ENCODE measurements around the gene CRTAP.
"Not testable (repeated sequence)": the region's sequence is repeated elsewhere in the genome, so short reads cannot be mapped to it uniquely, and the experiment has no call there.

CRTAP gene

DNA sequence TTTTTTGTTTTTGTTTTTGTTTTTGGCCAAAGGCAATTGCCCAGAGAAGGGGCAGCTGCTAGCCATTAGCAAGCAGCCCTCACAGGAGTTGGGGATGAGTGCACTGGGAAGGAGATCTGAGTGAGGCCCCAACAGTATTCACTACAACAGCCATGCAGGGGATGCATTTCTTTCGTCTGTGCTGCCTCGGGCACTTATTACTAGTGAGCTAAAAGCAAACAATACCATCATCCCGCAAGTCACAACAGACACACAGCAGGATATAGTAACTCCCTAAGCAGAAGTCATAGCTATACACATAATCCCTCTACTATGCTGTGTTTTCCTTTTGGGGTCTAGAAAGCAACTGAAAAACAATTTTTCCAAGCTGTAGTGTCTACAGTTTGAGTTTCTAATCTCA, 27.2 kb downstream of the CRTAP start:
- DNase-seq (ENCODE audit: low read depth): no peak

DNA sequence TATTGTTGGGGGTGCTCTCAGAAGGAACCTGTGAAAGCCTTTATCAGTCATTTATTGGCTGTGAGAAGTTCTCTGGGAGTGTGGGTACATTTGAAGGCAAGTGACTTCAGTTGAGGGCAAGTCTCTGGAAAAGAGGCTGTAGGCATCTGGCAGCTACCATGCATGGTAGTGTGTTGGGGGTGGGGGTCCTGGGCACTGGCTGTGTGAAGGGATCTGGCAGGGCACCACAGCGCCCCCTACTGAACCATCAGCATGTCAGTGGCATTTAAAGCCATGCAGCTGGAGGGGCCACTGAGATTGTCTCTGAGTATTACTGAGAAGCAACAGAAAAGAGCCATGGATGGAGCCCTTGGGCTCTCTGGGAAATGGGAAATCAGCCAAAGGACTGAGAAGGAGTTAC, 30.6 kb downstream of the CRTAP start:
- no peak for DNase-seq (ENCODE audit: low read depth)

DNA sequence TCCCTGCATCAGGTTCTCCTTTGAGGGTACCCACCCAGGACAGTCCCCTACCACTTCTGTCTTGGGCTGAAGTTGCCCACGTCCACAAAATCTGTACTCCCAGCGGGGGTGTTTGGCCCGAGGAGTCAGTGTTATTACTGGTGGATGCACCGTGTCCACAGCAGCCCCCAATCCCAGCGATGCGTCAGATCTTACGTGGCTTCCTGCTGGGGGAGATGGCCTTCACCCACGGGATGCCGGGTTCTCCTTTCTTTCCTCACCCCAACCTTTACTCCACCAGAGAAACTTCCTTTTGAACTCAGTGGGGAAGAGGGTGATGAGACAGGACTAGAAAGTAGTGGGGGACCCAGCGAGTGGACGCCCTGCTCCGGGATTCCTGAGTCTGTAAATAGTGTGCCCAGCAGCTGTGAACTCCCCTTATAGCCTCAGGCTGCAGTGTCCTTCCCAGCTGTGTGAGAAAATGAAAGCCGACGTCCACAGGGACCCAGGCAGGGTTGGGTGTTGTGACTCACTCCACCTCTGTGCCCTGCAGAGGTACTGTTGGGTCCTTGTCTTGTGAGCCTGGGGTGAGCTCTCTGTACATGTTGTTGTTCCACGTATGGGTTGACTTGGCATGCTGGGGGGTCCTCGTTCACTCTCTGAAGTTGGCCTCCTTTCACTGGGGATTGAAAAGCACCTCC, 31.5 kb downstream of the CRTAP start:
- no peak for DNase-seq (ENCODE audit: low read depth)

DNA sequence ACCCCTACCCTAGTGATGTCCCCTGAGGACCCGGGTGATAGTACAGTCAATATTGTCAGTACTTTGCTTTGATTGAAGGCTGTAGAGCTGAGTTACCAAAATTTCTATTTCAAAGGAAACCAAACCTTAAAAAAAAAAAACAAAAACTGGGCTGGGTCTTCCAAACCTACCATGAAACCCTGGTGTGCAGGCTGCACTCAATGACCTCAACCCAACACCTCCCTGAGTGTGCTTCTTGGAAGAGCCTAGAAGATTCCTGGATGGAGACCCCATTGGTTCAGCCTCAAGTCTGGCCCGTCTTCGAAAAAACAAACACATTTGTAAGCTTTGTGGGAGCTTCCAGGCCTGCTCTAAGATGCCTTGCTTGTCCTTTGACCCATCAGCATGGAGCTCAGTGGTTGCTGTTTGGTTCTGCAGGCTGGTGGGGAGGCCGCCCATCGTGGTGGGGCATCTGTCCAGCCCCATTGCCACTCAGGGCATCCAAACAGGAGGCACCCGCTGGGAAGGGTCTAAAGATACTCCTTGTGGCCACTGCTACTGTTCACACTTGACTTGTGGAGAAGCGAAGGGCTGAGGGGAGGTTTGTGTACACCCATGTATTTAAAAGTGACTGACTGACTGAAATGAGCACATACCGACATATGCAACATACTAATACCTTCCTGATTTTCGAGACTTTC, 32.2 kb downstream of the CRTAP start:
- DNase-seq (ENCODE audit: low read depth): no peak

DNA sequence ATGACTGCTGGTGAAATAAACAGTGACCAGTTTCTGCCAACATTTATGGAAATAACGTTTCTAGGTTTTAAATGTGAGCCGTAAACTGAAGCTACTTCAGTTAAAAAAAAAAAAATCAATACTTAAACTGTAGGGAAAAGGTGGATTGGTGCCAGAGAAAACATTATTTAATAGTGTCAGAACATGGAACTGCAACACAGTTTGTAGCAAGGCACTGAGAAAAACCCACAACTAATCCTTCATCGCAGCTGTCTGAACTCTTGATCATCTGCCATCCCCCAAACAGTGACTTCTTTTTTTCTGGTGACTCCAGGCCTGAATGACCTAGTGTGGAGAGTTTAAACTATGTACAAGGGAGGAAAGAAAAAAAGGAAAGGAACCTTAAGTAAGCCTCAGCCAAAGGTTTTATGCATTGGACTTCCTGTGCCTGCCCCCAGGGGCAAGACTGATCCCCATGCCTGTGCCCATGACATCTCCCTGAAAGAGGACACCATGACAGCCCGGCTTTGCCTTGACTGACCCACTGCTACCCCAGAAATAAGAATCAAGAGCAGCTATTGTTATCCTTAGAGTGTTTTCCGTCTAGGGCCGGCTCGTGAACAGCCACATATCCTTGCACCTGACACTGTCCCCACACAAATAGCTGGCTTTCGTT, 33.1 kb downstream of the CRTAP start:
- no peak for DNase-seq (ENCODE audit: low read depth)

DNA sequence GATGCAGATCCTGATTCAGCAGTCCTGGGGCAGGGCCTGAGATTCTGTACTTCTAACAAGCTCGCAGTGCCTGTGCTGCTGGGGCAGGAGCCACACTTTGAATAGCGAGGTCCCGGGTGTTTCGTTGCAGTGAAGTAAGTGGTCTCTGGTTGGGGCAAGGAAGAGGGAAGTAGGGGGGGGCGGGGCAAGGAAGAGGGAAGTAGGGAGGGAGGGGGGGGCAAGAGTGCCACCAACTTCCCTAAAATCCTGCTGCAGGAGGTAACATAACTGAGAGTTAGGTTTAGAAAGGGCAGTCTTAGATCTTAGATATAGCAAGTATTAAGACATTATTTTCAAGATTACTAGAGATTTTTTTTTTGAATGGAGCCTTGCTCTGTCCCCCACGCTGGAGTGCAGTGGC, 35.5 kb downstream of the CRTAP start:
- no peak for DNase-seq (ENCODE audit: low read depth)

DNA sequence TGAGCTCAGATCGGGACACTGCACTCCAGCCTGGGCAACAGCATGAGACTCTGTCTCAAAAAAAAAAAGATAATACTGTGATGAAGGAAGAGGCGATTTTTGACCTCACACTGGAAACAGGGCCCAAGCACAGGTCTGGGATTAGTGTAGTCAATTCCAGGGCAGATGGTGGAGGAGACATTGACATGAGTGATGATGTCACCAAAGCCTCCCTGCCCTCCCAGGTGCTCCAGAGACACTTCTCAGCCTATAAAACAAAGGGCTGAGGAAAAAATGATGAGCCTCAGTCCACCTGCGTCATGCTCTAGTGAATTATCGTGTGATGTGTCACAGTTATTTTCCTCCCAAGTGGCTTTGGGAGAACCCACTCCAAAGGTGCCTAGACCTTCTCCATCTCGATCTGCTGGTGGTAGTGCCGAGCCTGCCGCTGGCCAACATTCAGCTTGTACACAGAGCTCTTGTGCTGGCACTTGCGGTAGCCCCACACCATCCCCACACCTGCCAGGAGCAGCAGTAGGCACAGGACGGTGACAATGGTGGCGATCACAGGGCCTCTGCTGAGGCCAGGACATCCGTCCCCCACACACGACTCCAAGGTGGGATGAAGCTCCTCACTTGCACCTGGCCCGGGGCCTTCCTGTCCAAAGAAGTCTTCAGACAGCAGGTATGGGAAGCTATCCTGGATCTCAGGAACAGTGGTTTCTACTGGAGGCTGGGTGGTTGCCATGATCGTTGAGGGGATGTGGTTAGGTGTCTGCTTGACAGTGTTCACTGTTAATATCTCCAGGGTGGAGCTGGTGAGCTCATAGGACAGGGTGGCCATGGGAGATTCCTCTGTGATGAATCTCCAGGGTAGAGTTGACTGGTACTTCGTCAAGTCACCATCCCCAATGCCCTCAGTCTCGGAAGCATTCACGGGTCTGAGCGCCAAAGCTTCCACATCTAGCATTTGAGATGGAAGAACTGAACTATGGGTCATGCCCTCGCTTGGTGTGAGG, 38.8 kb downstream of the CRTAP start:
- no peak for DNase-seq (ENCODE audit: low read depth)

DNA sequence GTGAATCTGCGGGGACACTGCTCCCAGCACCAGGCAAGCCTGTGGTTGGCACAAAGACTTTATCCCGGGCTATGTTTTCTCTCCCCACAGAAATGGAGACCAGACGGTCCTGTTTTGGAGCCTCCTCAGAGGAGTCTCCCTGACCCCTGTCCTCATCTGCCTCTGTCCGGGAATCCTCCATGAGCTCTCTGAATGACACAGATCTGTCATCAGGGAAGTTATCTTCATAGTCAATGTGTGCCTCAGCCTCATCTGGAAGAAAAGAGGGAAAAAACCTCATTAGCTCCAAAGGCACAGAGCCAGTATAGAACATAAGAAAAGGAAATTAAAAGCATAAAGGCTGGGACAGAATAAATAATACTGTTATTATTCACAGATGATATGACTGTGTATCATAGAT, 40.0 kb downstream of the CRTAP start:
- DNase-seq (ENCODE audit: low read depth): no peak

DNA sequence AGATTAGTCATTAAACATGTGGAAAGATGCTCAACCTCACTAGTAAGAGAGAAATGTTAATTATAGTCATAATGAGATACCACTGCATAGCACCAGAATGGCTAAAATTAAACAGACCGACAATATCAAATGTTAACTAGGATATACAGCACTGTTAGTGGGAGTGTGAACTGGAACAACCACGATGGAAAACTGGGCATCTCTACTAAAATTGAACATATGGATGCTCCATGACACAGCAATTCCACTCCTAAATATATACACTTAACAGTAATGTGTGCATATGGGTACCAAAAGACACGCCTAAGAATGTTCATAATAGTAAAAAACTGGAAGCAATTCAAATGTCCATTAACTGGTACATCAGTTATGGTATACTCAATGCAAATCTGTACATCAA, 41.5 kb downstream of the CRTAP start:
- DNase-seq (ENCODE audit: low read depth): no peak

DNA sequence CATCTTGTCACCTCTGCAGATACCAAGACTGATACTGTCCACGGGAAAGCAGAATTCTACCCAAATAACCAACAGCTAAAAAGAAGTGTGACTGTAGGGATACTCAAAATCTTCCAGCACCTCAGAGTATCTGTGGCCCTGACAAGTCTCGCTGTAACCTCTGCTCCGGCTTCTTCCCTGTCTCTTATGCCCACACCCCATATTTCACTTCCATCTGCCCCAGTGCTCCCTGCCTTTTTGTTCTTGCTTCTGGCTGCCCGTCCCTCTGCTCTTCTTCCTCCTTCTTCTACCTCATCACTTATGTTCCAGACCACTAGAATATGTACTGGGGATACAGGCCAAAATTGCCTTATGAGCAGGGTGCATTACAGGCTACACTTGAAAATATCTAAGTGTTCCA, 45.4 kb downstream of the CRTAP start:
- no peak for DNase-seq (ENCODE audit: low read depth)

DNA sequence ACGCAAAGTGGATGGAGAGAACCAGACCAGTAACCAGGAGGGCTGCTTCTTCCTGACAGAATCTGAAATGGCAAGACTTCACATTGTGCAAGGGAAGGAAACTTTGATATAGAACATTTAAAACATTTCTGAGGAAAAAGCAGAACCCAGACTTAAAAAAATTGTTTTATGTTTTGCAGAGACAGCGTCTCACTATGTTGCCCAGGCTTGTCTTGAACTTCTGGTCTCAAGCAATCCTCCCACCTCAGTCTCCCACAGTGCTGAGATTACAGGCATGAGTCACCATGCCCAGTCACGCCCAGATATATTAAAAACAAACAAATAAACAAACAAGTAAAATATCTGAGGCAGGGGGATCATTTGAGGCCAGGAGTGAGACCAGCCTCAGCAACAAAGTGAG, 46.2 kb downstream of the CRTAP start:
- DNase-seq (ENCODE audit: low read depth): no peak

DNA sequence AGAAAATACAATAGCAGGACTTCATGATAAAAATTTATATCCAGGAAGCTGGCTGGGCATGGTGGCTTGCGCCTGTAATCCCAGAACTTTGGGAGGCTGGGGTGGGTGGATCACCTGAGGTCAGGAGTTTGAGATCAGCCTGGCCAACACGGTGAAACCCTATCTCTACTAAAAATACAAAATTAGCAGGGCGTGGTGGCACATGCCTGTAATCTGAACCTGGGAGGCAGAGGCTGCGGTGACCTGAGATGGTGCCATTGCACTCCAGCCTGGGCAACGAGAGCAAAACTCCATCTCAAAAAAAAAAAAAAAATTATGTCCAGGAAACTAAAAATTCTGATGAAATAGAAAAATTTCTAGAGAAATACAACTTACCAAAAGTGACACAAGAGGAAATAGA, 48.8 kb downstream of the CRTAP start:
- not testable (repeated sequence) for DNase-seq (ENCODE audit: low read depth)

DNA sequence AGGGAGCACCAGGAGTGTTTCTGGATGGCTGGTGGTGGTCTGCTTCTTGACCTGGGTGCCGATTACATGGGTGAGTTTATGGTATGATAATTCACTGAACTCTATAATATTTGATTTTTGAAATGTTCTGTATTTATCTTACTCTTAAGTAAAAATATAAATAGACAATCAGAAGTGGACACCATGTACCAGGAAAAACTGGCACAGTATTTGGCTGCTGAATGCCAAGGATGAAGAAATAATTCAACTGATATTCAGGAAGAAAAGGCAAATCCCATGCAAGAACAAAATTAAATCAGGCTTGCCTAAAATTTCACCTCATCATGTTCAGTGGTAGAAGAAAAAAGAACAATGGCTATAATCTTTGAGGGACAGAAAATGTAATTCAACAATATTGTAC, 51.6 kb downstream of the CRTAP start:
- no peak for DNase-seq (ENCODE audit: low read depth)

DNA sequence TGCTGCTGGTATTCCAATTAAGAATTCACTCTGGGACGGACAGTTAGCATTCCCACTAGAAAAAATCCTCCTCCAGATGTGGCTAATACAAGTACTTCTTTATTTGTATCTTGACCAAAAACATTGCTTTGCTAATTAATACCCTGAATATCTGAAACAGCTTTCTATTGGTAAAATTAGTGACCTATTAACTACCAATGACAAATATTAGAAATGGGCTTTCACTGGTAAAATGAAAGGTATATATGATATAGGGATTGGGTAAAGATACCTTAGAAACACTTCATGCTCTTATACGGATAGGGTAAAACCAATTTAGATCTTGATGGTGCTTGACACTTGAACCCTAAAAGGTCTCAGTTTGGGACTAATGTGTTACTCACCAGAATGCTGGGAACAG, 52.3 kb downstream of the CRTAP start:
- DNase-seq (ENCODE audit: low read depth): no peak

DNA sequence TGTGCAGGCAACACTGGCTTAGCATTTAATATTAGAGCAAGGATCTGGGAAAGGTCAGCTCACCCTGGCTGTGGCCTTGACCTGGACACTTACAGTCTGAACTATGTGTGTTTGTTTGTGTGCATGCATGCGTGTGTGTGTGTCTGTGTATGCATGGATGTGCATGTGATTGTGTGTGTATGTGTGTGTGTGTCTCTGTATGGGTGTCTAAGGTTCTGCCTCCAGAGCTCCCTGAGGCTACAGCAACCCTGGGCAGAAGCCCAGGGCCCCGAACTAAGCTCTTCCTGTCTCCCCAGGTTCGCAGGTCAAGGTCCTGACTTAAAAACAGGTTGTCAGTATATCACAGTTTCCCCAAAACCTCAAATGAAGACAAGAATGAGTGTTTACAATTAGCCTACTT, 53.5 kb downstream of the CRTAP start:
- DNase-seq (ENCODE audit: low read depth): no peak

DNA sequence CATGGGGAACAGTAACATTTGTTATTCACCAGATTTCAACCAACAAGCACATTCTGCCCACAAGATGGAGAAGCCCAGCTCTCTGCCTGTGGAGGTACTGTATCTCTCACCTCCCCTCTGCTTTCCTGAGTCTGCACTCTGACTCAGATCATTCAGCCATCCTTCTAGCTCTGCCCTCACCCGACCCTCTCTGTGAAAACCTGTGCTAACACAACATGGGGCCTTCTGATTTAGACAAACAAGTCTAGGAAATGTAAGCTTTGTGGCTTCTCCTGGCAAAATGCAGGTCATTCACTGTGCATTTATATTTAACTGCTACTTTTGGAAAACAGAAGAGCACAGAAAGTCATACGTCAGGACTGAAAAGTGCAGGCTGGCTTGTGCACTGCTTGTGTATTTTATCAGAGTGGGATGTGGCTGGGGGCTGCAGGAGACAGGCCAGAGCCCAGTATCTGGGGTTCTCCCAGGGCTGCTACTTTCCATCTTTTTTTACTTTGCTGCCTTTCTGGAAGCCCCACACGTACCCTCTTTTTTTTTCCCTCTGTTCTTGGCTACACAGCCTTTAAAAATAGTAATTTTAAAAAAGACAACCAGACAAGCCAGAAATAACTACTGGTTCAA, 54.0 kb downstream of the CRTAP start:
- no peak for DNase-seq (ENCODE audit: low read depth)

DNA sequence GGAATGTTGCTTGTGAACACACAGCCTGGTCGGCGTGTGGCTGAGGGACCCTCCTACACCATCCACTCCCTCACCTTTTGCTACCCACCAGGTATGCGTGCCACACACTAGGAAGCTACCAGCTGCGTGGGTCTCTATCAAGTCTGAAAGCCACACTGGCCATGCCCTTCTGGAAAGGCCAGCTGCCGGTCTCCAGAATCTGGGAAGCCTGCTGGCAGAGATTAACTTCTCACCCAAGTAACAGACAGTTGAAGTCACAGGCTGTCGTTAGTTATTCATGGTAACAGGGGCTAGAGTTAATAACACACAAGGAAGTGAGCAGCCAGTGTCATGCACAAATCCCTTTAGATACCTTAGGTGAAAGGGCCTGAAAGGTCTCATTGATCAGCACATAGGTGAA, 56.7 kb downstream of the CRTAP start:
- no peak for DNase-seq (ENCODE audit: low read depth)

DNA sequence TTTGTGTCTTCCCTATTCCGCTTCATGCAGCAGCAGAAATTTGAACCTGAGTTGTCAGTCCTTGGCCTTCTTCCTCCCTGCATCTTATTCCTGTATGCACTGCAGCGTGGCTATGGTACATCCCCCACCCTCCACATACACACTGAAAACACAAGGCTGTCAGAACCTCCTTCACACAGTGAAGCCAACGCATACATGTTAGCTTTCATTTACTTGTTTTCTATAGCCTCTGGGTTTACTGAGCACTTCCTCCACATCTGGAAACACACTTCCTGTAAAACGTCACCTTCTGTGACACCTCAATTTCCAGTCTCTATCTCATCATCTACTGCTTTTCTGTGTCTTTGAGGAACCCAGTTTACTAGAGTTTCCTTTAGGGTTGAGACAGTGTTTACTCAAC, 57.8 kb downstream of the CRTAP start:
- no peak for DNase-seq (ENCODE audit: low read depth)

DNA sequence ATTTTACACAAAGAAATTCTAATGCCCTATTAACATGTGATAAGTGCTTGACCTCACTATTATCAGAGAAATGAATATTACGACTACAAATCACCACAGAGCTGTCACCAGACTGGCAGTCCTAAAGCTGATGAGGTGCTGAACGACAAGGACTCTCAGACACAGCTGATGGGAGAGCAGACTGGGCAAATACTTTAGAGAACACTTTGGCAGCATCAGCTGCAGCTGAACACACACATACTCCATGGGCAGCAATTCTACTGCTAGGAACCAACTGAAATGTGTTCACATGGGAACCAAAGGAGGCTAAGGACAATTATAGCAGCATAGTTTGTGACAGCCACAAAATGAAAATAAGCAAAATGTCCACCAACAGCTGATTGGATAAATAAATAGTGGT, 59.3 kb downstream of the CRTAP start:
- no peak for DNase-seq (ENCODE audit: low read depth)

DNA sequence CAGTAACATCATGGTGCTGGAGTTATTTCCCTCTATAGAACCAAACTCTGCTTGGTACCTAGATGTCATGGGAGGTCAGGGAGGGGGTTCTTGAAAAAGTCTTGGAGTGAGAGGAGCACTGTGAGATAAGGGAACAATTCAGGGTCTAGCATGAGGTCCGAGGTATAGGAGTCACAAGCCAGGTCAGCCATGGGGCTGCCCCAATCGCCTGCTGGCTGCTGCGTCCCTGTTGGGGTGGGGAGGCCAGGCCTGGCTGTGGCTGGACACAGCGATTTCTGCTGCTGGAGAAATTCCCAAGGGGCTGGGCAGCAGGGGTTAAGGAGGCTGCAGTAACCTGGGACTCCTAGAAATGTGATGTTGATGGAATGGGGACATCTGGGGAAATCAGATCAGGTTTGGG, 59.9 kb downstream of the CRTAP start:
- DNase-seq (ENCODE audit: low read depth): no peak

DNA sequence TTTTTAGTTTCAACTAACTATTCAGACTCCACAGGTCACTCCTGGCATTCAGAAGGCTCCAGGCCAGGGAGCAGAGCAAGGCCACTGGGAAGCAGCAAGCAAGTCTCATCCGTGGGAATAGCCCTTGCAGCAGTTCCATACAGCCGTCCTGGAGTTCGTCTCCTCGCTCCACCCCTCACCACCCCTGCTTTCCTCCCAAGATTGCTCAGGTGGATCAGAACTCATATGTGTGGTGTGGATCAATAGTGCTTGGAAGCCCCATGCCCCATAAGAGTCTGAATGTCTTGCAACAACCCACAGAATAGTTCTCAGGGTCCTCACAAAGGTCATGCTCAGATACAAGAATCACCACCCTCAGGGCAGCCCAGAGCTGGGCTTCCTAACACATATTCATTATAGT, 60.3 kb downstream of the CRTAP start:
- no peak for DNase-seq (ENCODE audit: low read depth)
